NCI-H2107 (cell line): Measurements from ENCODE around the gene TRIM63.

Source experiments
- DNase-seq: peaks from one replicate; lab custom pipeline; 2025; lab: John Stamatoyannopoulos, UW

TRIM63 gene

DNA sequence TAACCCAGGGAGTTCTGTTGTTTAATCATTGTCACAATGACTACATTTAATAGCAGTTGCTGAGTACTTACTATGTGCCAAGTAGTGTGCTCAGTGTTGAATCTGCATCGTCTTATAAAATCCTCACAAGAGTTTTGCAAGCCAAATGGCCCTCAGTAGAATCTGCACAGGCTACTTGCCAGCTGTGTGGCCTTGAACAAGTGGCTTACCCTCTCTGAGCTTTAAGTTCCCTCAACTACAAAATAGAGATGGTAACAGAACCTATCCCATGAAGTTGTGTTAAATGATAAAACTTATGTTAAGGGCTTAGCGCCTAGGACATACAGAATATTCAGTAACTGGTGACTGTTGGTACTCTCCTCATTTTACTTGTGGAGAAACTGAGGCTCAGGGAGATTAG, 12.4 kb downstream of the TRIM63 start:
- DNase-seq = no peak

DNA sequence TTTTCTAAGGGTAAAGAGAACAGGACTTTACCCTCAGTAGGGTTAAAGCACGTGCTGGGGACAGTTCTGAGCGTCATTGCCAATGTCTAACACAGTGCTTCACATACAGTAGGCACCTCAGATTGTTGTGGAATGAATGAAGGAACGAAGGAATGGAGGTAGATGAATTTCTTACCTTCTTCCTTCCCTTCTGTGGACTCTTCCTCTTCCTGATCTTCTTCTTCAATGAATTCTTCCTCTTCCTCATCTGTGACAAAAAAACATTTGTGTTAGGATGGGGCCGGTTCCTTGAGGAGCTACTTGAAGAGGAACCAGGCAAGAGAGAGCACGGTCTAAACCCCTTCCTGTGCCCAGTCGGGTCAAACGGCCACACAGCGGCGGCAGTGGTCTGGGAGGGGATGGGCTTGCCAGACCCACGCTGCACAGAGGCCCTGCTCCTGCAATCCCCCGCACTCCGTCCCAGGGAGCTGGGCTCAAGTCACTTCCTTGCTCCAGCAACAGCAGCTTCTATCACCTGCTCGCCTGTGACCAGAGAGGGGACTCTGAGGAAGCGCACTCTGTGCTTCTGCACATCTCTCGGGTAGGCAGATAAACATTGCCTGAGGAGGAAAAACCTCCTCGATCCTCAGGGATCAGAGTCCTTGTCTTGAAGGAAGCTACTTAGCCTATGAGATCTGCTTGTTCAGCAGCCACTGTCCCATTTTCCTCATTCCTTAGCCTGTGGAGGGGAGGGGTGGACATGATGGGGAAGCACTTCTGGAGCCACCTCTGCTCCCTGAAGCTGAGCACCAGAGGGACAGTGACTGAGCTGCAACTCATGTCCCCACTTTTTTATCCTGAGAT, 13.5 kb downstream of the TRIM63 start:
- no peak for DNase-seq

DNA sequence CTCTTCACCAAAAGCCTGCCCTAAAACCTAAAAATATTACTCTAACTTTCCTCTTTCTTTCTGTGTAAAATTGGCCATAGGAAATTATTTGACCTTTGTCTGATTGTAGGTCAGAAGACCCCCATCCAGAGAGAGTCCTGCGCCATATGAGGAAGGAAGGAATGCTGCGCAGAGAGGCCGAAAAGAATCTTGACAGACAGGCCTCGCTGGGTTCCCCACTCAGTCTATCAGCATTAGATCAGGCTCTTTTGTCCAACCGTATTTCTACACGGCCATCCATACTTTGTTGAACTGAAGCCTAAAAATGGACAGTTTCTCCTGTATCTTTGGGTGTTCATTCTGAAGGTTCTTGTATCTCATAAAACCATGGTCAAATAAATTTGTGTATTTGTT, 17.2 kb downstream of the TRIM63 start:
- DNase-seq = no peak

DNA sequence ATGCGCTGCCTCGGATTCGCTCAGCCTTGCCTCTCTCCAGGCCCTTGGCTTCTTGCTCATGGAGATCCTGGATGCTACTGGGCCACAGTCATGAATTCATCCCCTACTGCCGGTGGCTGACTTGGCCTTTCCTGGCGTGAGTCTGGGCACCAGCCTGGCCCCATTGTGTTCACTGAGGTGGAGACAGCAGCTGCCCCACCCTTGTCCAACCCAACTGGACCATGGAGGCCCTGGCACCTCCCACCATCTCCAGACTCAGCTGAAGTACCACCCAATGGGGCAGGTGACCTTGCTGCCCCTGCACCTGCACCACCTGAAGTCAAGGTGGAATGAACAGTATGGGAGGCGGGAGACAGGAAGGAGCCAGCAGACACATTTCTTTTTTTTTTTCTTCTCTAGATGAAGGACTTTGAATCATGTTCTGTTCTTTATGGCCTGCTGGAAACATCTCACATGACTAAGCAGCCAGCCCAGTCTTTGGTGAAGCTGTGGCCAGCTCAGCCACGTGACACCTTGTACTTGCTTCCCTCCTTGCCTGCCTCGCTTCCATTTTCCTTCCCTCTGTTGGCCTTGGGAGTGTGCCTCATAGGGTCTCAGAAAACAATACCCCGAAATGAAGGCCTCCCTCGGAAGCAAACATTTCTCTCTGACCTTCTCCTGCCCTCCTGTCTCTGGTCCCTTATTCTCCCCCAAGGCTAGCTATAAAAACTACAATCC, 17.7 kb downstream of the TRIM63 start:
- DNase-seq = no peak

DNA sequence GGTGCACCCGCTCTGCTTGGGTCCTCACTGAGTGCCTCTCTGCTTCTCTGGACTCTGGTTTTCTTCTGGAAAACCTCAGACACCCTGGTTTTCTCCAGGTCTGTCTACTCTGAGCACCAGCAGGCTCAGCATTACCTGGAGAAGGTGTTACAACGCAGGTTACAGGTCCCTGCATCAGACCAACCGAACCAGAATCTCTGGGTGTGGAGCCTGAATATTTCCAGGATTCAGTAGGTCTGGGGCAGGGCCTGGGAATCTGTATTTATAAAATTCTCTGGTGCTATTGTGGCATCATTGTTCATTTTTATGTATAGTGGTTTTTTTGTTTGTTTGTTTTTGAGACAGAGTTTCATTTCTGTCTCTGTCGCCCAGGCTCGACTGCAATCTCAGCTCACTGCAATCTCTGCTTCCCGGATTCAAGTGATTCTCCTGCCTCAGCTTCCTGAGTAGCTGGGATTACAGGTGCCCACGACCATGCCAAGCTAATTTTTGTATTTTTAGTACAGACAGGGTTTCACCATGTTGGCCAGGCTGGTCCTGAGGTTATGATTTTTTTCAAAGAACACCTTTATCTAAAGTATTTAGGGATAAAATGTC, 20.1 kb downstream of the TRIM63 start:
- no peak for DNase-seq

DNA sequence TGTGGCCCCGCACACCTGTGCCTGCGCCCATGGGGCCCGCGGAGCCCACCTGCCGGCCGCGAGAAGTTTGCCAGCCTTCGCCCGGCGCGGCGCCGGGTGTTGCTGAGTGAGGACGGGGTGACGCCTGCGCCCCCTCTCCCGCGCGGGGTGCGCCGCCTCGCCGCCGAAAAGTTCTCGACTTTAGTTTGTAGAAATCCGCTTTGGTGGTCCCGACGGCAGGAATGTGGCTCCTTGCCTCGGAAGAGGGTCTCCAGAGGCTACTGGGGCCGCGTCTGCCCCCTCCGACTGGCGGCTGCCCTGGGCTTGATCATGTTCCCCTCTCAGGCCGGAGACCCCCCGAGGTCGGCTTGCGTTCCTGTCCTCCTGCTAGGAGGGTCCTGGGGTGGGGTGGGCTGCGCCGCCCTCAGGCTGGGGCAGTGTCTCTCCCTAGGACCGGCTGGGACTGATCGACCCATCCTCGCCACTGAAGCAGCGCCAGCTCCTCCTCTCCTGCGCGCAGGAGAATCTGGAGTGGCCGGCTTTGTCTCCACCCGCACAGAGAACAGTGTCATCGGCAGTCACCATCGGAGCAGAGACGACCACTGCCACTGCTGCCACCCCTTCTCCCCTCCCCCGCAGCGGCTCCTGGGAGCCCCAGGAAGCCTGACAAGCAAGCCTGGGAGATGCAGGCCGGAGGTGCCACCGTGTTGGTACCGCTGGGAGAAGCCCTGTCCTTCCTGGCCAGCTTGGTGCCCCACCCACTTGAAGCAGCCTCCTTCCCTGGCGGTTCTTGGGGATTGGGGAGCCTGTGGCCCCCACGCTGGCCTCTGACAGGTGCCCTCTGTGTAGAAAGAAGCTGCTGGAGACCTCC, 21.0 kb downstream of the TRIM63 start:
- DNase-seq = no peak

DNA sequence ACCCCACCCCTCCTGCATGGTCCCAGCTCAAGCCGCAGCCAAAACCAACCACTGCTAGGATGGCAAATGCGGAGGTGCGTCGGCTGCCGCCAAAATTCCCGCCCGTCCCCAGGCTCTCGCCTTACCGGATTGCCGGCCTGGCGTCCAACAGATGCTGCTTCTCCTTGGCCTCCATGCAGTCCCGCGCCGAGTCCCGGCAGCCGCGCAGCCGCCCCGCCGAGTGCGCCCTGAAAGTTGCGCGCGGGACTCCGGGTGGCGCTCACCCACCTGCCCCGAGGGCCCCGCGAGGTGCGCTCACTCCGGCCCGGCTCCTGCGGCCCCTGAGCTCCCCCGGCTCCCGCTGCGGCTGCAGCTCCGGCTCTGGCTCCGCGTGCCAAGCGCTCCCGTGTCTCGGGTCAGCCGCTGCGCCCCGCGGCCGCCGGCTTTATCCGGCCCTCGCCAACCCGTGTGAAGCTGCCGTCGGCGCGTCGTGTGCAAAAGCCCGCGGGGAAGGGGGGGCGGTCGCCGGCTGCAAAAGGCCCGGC, 21.6 kb downstream of the TRIM63 start, which contains the start of gene SLC30A2:
Gene SLC30A2 (minus strand): TSS at position 397 of the 524 bp plus-strand sequence. CDS start 222 bp downstream, at position 175.
- no peak for DNase-seq

DNA sequence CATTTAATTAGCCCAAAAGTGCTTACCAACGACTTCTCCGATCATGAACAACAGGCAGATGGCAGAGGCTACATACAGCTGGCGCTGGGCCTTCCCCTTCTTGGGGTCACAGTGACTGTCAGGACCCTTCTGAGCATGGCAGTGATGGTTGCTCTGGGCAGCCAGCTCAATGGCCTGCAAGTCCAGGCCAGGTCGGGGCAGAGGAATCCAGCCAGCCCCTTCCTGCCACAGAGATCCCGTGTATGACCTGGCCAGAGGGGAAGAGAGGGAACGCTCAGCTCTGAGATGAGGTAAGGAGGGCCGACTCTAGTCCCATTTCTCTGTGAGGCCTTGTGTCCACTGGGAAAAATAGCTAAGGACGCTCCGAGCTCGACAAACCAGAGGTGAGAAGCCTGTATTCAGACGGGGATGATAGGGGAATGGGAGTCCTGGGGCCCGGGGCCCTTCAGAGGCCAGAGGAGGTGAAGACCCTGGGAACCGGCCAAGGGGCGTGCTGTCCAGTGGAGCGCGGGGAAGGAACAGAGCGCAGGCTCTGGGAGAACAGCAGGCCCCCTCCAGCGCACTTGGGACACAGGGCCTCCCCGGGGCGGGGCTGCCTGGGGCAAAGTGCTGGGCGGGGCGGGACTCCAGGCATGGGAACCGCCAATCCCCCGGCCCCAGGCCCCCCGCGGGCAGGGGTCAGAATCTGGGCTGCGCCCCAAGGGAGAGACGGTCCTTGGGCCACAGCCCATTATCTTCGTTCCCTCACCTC, 22.3 kb downstream of the TRIM63 start:
- no peak for DNase-seq

DNA sequence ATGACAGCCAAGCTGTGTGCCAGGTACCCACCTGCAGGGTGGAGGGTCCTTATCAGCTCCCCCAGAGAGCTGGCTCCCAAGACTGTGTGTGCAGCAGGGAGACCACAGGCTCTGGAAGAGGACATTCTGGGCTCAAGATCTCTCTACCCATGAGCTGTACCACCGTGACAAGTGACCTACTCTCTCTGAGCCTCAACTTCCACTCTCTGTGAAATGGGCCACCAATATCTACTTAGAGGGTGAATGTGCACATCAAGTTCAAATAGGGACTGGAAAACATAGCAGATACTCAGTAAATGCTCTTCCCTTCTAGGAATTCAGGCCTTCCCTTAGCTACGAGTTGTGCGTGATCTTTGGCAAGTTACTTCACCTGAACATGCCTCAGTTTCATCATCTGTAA, 23.0 kb downstream of the TRIM63 start:
- DNase-seq = no peak

DNA sequence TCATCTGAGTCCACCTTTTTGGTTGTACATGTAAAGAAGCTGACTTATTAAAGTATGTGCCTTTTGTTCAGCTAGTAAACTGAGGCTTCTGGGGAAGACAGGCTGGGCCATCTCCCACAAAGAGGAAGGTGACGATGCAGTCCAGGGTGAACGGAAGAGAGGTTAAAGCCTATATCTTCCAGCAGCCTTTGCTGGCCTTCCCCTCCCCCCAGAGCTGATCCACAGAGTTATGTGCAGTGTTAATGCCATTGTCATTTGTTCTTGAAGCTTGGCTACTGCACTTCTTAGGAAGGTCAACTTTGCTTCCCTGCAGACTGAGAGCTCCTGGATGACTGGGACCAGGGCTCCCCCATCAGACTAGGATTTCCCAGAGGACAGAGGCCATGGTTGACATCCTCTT, 23.7 kb downstream of the TRIM63 start:
- DNase-seq = no peak

DNA sequence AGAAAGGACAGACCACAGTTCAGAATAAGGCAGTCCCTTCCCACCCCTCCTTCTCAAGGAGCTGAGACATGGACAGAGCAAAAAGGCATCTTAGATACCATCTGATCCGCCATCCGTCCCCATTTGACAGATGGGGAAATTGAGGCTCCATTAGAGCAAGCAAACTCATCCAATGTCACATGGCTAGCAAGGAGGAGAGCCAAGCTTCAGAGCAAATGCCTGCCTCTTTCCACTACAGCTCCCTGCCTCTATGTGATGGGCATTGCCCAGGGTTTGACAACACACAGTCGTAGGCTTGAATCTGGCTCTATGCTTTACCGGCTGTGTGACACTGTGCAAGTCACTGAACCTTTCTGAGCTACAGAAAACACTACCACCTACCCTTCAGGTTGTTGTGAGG, 25.5 kb downstream of the TRIM63 start:
- DNase-seq = no peak

DNA sequence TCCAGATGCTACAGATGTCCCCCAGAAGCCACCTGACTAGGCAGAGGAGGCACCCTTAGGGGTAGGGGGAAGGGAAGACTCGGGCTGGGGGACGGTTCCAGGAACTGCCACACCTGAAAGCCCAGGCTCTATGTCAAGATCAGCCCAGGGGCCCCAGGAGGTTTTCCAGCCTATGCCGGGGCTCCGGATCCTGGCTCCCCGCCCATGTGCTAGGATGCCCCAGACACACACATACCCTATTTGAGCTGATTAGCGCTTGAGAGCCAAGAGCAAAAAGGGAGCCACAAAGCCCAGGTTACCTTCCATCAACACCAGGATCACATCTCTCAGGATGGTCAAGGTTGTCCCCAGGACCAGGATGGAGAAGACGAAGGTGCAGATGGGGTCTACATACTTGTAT, 26.0 kb downstream of the TRIM63 start:
- DNase-seq = no peak

DNA sequence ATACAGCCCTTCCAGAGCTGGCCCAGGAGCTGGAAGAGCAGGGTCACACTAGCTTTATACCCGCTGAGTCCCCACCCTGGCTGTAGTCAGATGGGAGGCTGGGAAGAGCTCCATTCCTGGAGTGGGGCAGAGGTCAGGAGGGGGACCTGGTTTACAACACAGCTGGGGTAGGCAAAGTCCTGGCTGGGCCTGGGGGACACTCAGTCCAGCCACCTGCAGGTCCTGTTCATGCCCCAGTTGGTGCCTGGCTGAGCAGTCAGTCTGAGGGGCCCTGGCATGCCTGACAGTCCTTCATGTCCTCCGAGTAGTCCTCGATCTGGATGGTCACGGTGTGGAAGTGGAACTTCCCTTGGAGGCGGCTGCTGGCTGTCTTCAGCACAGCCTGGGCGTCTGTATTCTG, 28.5 kb downstream of the TRIM63 start:
- DNase-seq = no peak

DNA sequence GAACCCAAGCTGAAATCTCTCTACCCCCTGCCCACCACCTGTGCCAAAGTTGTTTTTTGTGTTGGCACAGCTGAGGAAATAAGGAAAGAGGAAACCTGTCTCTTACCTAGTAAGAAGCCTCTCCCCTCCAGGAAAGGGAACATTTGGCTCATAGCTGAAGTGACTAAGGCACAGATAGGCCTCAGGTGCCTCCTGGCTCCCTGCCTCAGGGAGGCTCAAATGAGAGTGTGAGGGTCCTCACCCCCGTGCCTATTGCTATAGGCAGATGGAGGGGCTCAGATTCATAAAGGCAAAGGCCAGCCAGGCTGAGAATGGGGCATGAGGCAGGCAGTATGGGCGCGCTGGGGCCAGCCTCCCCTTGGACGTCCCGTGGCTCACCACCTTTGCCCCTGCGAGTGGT, 29.0 kb downstream of the TRIM63 start:
- no peak for DNase-seq

DNA sequence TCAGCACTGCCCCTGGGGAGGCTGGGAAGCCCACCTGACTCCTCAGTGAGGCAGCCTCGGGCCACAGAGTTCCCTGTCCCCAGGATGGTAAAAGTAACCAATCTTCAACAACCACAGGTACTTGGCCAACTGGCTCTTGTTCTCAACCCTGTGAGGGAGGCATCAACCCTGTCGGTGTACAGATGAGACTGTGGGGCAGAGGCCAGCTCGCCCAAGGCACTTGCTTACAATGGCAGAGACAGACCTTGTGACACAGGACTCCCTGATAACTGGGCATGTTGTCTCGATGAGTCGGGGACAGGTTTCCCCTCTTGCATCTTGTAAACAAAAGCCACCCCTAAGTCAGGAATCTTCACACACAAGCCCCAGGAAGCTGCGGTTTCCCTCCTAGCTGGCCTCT, 29.5 kb downstream of the TRIM63 start:
- no peak for DNase-seq

DNA sequence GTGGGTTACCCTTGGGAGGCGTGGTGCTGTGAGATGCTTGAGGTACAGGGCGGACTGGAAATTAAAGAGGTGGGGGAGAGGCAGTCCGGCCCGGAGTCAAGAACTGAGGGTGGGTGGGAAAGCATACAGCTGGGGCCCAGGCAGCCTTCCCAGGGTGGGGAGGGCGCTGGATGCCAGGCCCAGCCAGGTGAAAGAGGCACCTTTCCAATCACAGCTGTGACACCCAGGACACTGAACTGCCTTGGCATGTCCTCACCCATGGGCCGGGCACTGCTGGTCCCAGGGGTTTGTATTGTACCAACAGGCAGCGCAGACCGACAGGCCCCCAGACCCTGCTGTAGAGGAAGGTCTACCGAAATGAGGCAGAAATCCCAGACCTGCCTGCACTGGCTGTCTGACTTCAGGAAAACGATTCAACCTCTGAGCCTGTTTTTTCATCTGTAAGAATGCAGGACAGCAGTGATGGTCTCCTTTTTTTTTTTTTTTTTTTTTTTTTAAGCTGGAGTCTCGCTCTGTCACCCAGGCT, 30.6 kb downstream of the TRIM63 start:
- DNase-seq = no peak

DNA sequence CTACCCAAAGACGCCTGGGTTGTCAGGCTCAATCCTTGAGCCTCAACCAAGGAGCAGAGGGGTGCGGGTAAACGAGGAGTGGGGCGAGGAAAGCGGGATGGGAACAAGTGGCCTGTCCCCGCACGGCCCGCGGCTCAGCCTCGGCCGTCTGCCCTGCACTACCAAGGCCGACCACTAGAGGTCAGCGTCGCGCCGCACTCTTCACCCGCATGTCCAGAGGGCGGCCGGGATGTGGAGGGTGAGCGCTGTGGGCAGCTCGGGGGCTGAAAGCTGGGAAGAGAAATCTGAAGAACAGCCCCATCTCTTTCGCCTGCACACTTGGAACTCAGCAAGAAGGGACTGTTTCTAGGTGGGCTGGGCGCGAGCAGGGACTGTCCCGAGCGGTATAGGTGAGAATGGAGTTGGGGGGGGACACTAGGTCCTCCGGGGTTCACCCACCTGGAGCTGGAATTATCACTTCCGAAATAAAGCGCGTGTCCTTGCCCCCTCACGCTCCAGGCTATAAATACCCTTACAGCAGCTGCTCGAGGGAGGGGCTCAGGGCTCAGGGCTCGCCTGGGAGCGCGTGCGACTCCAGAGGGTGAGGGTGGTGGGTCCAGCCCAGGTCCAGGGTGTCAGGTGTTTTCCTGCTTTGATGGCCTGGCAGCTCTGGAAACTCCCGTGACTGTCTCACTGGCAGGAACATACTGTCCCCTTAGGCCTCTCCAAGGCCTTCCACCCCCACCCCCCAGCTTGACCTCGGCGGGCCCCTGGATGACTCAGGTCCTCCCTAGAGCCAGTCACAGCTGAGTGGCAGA, 31.3 kb downstream of the TRIM63 start:
- peak; percentile 75 for DNase-seq

DNA sequence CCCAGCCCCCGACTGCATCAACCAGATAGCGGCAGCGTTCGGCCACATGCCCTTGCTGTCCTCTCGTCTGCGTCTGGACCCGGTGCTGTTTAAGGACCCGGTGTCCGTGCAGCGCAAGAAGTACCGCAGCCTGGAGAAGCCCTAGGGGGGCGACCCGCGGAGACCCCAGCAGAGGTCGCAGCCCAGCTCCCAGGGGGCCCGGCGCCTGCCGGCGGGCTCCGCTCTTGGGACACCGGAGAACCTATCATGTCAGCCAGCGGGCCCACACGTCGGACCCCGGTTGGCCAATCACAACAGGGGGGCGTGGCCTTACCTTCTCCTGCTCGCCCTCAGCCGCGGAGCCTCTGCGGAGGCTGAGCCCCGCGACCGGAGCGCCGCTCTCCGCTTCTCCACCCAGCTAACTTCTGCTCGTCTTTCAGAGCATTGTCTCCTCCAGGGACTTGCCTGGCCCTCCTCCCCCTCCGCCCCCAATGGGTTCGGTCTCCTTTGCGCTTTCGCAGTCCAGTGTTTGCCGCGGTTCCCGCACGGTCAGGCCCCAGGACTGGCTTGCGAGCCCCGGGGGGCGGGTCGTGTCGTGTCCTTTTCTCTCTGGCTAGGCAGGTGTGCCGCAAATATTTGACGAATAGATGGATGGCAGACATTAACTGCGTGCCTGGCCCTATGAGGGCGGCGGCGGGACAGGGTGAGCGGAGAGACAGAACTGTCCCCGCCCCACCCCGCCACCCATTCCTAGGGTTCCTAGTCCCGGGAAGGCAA, 32.0 kb downstream of the TRIM63 start:
- DNase-seq = peak; percentile 84

DNA sequence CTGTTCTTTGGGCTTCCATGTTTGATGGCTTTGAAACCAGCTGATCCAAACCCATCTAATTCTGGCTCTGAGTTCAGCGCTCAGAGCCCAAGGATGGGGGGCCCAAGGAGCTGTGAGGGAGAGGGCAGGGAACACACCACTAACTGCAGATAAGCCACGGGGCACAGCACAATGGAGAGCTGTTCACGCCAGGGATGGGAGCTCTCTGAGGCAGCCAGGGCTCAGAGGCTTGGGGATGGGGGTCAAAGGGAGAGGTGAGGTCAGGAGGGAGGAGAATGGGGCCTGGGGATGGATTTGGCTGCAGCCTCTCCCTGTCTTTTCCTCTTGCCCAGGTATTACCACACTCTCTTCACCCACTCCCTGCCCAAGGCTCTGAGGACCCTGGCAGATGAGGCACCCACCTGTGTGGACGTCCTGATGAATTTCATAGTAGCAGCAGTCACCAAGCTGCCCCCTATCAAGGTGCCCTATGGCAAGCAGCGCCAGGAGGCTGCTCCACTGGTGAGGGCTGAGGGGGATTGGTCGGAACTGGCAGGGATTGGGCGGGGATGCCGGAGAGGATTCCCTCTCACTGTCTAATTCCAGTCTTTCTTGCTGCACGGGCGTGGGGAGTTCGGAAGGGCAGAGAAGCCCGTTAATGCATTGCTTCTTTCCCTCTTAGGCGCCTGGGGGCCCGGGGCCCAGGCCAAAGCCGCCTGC, 32.8 kb downstream of the TRIM63 start:
- no peak for DNase-seq
